Measurements from ENCODE around the gene TNKS1BP1. TPM values are rescaled to one million over a fixed set of nuclear protein-coding genes. Genes with fewer than 3 reads are reported as not detected.

Gene TNKS1BP1
- total and polyA plus RNA-seq, 2 of the 8 experiments (the other 6 are each of a cell fraction or from before 2014, with no cell fraction given), result 50.0 to 122 TPM

DNA sequence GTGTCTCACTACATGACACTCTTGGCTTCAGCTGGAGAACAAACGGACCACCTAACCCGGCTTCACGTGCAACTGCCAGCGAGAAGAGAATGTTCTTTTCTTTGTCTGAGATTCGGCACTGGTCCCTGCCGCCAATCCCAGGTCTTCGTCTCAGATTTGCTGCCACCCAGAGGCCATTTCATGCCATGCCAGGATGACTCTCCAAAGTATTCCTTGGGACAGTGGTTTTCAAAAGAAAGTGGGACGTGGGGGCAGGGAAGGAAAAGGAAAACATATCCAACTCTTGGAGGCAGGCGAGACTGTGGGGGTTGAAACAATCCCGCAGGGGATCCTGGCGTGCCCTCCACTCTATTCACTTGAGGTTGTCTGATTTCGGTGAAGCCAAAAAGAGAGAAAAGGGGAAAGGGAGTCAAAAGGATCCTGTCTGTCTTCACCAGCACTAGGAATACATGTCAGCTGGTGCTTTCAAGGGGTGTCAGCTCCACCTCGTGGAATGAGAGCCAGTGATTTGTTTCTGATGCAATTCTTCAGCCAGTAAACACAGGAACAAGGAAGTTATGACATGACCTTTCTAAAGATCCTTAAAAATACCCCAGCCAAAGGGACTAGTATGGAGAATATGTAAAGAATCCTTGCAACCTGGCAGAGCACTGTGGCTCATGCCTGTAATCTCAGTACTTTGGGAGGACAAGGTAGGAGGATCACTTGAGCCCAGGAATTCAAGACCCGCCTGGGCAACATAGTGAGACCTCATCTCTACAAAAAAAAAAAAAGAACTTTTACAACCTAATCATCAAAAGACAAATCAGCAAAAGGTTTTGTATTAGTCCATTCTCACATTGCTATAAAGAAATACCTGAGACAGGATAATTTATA, 46.7 kb downstream of the TNKS1BP1 start:
- Histone ChIP-seq H3K14ac (ENCODE audit: insufficient read length) (no peak overlapping the region), H4K91ac (replicated peaks; ENCODE audit: insufficient read length, low read length) (peak overlapping the region; percentile 30), H3K4me2 (ENCODE audit: insufficient read depth in 1 of 2, low read depth in 2 of 2, low read length in 2 of 2) (peak overlapping the region; percentile 19 to 59), H4K20me1 (replicated peaks in 1 of 2; ENCODE audit: control insufficient read depth in 1 of 2, insufficient read depth in 2 of 2, low read length in 2 of 2) (no peaks in the 10 kb centered on the region), H3K4me1 (replicated peaks in 1 of 4; ENCODE audit: control insufficient read depth in 3 of 4, insufficient read depth in 4 of 4, low read length in 3 of 4) (peaks cover 2 to 10% (median 5%) of the 10 kb centered on the region in 4 experiments; a peak in 6 of 7 replicates), H3K18ac (ENCODE audit: extremely low read depth, low read length) (0 out of 2 replicates have a peak overlapping the region, but pooled peaks have one; percentile 84), H2BK12ac (ENCODE audit: low read depth, low read length) (peak overlapping the region; percentile 82; the same call in 1 of the 2 replicates), H2BK15ac (ENCODE audit: low read length) (peak overlapping the region; percentile 97; the same call in 1 of the 2 replicates), H2BK5ac (ENCODE audit: low read depth, low read length) (peak overlapping the region; percentile 41; the same call in 1 of the 2 replicates), H3K4me3 (ENCODE audit: extremely low read depth in 1 of 4, insufficient read depth in 2 of 4, low read depth in 3 of 4, low read length in 4 of 4) (peak overlapping the region in 1 of 4 experiments; percentile 37; a peak in 3 of 8 replicates), H3K9ac (replicated peaks in 1 of 4; ENCODE audit: extremely low read depth in 1 of 4, low read depth in 3 of 4, low read length in 3 of 4) (peak overlapping the region in 2 of 4 experiments; percentile 14 to 25; a peak in 1 of 7 replicates), H4K8ac (ENCODE audit: extremely low read depth, insufficient read depth, low read length) (no peak overlapping the region), H2BK20ac (ENCODE audit: low read length) (no peak overlapping the region), H3K9me3 (ENCODE audit: insufficient read depth in 2 of 2, low read depth in 1 of 2, low read length in 1 of 2) (peaks cover 0 to 10% of the 10 kb centered on the region in 2 experiments; a peak in 3 of 4 replicates), H3K79me1 (ENCODE audit: low read depth, low read length) (no peaks in the 10 kb centered on the region), H2AFZ (ENCODE audit: low read length) (peak overlapping the region; percentile 95), H3K4ac (replicated peaks; ENCODE audit: insufficient read length, low read depth, low read length) (no peak overlapping the region), H3K27ac (ENCODE audit: low read depth, low read length) (peak overlapping the region; percentile 37; the same call in 1 of the 2 replicates), H3K56ac (replicated peaks; ENCODE audit: insufficient read length, low read depth, low read length) (no peak overlapping the region), H3K36me3 (ENCODE audit: control insufficient read depth in 2 of 4, insufficient read depth in 4 of 4, low read length in 3 of 4) (no peaks in the 10 kb centered on the region), H3K23me2 (ENCODE audit: low read depth, low read length) (no peaks in the 10 kb centered on the region), H2BK120ac (replicated peaks; ENCODE audit: low read depth, low read length) (no peak overlapping the region), H4K5ac (ENCODE audit: insufficient read length, low read depth, low read length) (no peak overlapping the region), H3K27me3 (replicated peaks in 1 of 4; ENCODE audit: control insufficient read depth in 3 of 4, extremely low read depth in 1 of 4, insufficient read depth in 3 of 4, low read length in 3 of 4) (peaks cover 0 to 2% (median 0%) of the 10 kb centered on the region in 4 experiments; a peak in 3 of 7 replicates), H3K79me2 (ENCODE audit: control insufficient read depth in 1 of 2, insufficient read depth in 2 of 2, low read length in 2 of 2) (no peaks in the 10 kb centered on the region), H2AK5ac (ENCODE audit: low read depth, low read length) (no peak overlapping the region), H3K23ac (ENCODE audit: insufficient read length) (no peak overlapping the region)
- ChIA-PET POLR2A (ENCODE audit: partially characterized antibody) (interaction anchor here (0.6 to 2.7 kb wide), 15 partner anchors 12 to 215 kb away, joined by 3 to 12 read pairs (median 3); partner anchors contain the start of gene TNKS1BP1), CTCF (ENCODE audit: partially characterized antibody) (interaction anchor here (0.5 to 3.3 kb wide), 18 partner anchors 11 to 769 kb away, joined by 3 to 33 read pairs (median 3); no protein-coding TSS in a partner anchor)
- peak; percentile 85 for FAIRE-seq
- DNase-seq (ENCODE audit: low read depth in 1 of 2, low spot score in 2 of 2), result peak; percentile 43 to 84
- 14% methylated on average over 14 of the region's 14 CpGs; no CpG with 5 or more reads in 1 of the 2 experiments for WGBS, 2 experiments (ENCODE audit: extremely low coverage in 1 of 2, insufficient coverage in 1 of 2, insufficient read length in 1 of 2, insufficient replicate concordance in 2 of 2, low coverage in 1 of 2, low lambda C conversion rate in 2 of 2, missing lambda C conversion rate in 1 of 2)
- TF ChIP-seq RAD21 (IDR thresholded peaks at IDR 0.05 in 1 of 2, conservative IDR thresholded peaks at IDR 0.05 in 1 of 2; ENCODE audit: low read depth in 2 of 2, low read length in 2 of 2) (peak; percentile 70 to 75), MAFK (IDR thresholded peaks at IDR 0.05; ENCODE audit: low read depth, low read length) (0 out of 2 replicates have a peak, but pooled peaks have one; percentile 6), RFX5 (IDR thresholded peaks at IDR 0.05; ENCODE audit: borderline replicate concordance, low read depth, low read length) (no peak), CEBPB (IDR thresholded peaks at IDR 0.05; ENCODE audit: low read depth, low read length) (peak; percentile 82), EZH2 (IDR thresholded peaks at IDR 0.05; ENCODE audit: low read depth, low read length, severe bottlenecking) (no peak), RXRA (IDR thresholded peaks at IDR 0.05; ENCODE audit: insufficient read depth, low read depth, low read length) (no peak), CHD2 (IDR thresholded peaks at IDR 0.05; ENCODE audit: low read length) (peak; percentile 54; the same call in 1 of the 2 replicates), SP4 (IDR thresholded peaks at IDR 0.05; ENCODE audit: low read length) (no peak), GTF2F1 (IDR thresholded peaks at IDR 0.05; ENCODE audit: borderline replicate concordance, low read depth, low read length) (no peak), SIN3A (conservative IDR thresholded peaks at IDR 0.05 in 1 of 2, IDR thresholded peaks at IDR 0.05 in 1 of 2; ENCODE audit: low read depth in 1 of 2, low read length in 2 of 2) (peak in 1 of 2 experiments; percentile 52; a peak in 1 of 4 replicates)
